NK-92 treated with Interleukin-12 subunit alpha and Interleukin-12 subunit beta, amount 100 ng/mL, for 24 hours (cell line): Measurements from ENCODE around the gene CRYBG1.
"Not testable (repeated sequence)": the region's sequence is repeated elsewhere in the genome, so short reads cannot be mapped to it uniquely, and the experiment has no call there.

Experiments
- DNase-seq: peaks from one replicate; lab custom pipeline; 2025; lab: John Stamatoyannopoulos, UW

The CRYBG1 gene

GRCh38 chr6:106586815-106587415, 226.4 kb downstream of the CRYBG1 start:
- DNase-seq: no peak

- not testable (repeated sequence) for DNase-seq
Measured at GRCh38 chr6:106588937-106589336, 228.4 kb downstream of the CRYBG1 start.

GRCh38 chr6:106591111-106591825, 230.8 kb downstream of the CRYBG1 start:
- DNase-seq: no peak

- DNase-seq: no peak
Measured at GRCh38 chr6:106599440-106599839, 238.9 kb downstream of the CRYBG1 start.

- no peak for DNase-seq
Measured at GRCh38 chr6:106600329-106600728, 239.8 kb downstream of the CRYBG1 start.

- no peak for DNase-seq
Measured at GRCh38 chr6:106608080-106608668, 247.7 kb downstream of the CRYBG1 start.

GRCh38 chr6:106609699-106610098, 249.2 kb downstream of the CRYBG1 start:
- no peak for DNase-seq

GRCh38 chr6:106611030-106611429, 250.5 kb downstream of the CRYBG1 start:
- no peak for DNase-seq

- DNase-seq: no peak
Measured at GRCh38 chr6:106612671-106613416, 252.3 kb downstream of the CRYBG1 start.

- no peak for DNase-seq
Measured at GRCh38 chr6:106613590-106613989, 253.1 kb downstream of the CRYBG1 start.

GRCh38 chr6:106614166-106614565, 253.6 kb downstream of the CRYBG1 start:
- no peak for DNase-seq

- no peak for DNase-seq
Measured at GRCh38 chr6:106614592-106615257, 254.2 kb downstream of the CRYBG1 start.

GRCh38 chr6:106617302-106617701, 256.8 kb downstream of the CRYBG1 start:
- no peak for DNase-seq

GRCh38 chr6:106617857-106618256, 257.3 kb downstream of the CRYBG1 start:
- DNase-seq: no peak

GRCh38 chr6:106618324-106618723, 257.8 kb downstream of the CRYBG1 start:
- no peak for DNase-seq

GRCh38 chr6:106619223-106619622, 258.7 kb downstream of the CRYBG1 start:
- no peak for DNase-seq

- no peak for DNase-seq
Measured at GRCh38 chr6:106620931-106621672, 260.6 kb downstream of the CRYBG1 start.
